MM.1S (cell line): Measurements from ENCODE around the gene OTOS.

Experiments
- CTCF ChIP-seq: fragments of 300-600 bp; sonication (generic); IDR thresholded peaks from 2 replicates; pipeline ENCODE4 v1.5.1; 2016; ENCODE audit warnings: antibody characterized with exemption, low read length, mixed read lengths
- EZH2 ChIP-seq: fragments of 300-600 bp; sonication (generic); optimal IDR thresholded peaks from 2 replicates; pipeline ENCODE3; 2017; ENCODE audit warnings: low read depth, mild to moderate bottlenecking, antibody characterized with exemption, low read length, mixed read lengths
- EZH2phosphoT487 ChIP-seq: fragments of 300-600 bp; sonication (generic); IDR thresholded peaks from 2 replicates; pipeline ENCODE4 v1.6.1; 2018; ENCODE audit warnings: antibody characterized with exemption, low read length

- no peak for TF ChIP-seq CTCF
- TF ChIP-seq EZH2, result no peak
- TF ChIP-seq EZH2phosphoT487, result no peak
Measured at GRCh38 chr2:240183006-240183874, 42.8 kb upstream of the OTOS start.
